ENCODE data around the gene TBCA. TPM values are rescaled to one million over a fixed set of nuclear protein-coding genes. Genes with fewer than 3 reads are reported as not detected.
A peak's percentile ranks its signal among the peaks of the same experiment; 100 is the strongest.

The TBCA gene, protein sequence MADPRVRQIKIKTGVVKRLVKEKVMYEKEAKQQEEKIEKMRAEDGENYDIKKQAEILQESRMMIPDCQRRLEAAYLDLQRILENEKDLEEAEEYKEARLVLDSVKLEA
- 232 TPM for total RNA-seq (ENCODE audit: unreplicated experiment)
- long read RNA-seq, transcript TBCA-202 (4 exons, 683 nt), result major isoform, 70 of 83 reads
- long read RNA-seq, partial matches to known transcripts, result 0 of 83 reads
- long read RNA-seq, other reads (novel, unspliced or antisense), result 7 of 83 reads

- Mint-ChIP-seq H3K4me1 (ENCODE audit: unreplicated experiment) (peaks cover 30% of the 10 kb centered on the region), H3K4me3 (ENCODE audit: unreplicated experiment) (peak within 1 kb of the TSS; percentile 96), H3K27ac (ENCODE audit: unreplicated experiment) (peak within 1 kb of the TSS; percentile 93), H3K36me3 (ENCODE audit: low read depth, unreplicated experiment) (peaks cover 4% of the 10 kb centered on the region), H3K9me3 (ENCODE audit: unreplicated experiment) (no peaks in the 10 kb centered on the region), H3K27me3 (ENCODE audit: unreplicated experiment) (peaks cover 4% of the 10 kb centered on the region)
- TF ChIP-seq, protein P1, sequence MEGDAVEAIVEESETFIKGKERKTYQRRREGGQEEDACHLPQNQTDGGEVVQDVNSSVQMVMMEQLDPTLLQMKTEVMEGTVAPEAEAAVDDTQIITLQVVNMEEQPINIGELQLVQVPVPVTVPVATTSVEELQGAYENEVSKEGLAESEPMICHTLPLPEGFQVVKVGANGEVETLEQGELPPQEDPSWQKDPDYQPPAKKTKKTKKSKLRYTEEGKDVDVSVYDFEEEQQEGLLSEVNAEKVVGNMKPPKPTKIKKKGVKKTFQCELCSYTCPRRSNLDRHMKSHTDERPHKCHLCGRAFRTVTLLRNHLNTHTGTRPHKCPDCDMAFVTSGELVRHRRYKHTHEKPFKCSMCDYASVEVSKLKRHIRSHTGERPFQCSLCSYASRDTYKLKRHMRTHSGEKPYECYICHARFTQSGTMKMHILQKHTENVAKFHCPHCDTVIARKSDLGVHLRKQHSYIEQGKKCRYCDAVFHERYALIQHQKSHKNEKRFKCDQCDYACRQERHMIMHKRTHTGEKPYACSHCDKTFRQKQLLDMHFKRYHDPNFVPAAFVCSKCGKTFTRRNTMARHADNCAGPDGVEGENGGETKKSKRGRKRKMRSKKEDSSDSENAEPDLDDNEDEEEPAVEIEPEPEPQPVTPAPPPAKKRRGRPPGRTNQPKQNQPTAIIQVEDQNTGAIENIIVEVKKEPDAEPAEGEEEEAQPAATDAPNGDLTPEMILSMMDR (IDR thresholded peaks at IDR 0.05; ENCODE audit: unreplicated experiment), result peak; percentile 43
- peak; percentile 86 for DNase-seq (ENCODE audit: low spot score)
Observed at GRCh38 chr5:77775790-77776553, at the start of gene TBCA. Gene TBCA, minus strand, starts transcription at chr5:77776339. Its CDS starts 82 bp downstream, at chr5:77776257.

GRCh38 chr5:77824981-77825380 lies 48.8 kb upstream of the TBCA start:
- Mint-ChIP-seq H3K36me3 (ENCODE audit: low read depth, unreplicated experiment) (no peaks in the 10 kb centered on the region), H3K4me1 (ENCODE audit: unreplicated experiment) (no peaks in the 10 kb centered on the region), H3K9me3 (ENCODE audit: unreplicated experiment) (no peaks in the 10 kb centered on the region), H3K27me3 (ENCODE audit: unreplicated experiment) (no peaks in the 10 kb centered on the region), H3K4me3 (ENCODE audit: unreplicated experiment) (no peak overlapping the region), H3K27ac (ENCODE audit: unreplicated experiment) (no peak overlapping the region)
- DNase-seq (ENCODE audit: low spot score), result no peak
- TF ChIP-seq, protein P1 (IDR thresholded peaks at IDR 0.05; ENCODE audit: unreplicated experiment), result no peak

DNA sequence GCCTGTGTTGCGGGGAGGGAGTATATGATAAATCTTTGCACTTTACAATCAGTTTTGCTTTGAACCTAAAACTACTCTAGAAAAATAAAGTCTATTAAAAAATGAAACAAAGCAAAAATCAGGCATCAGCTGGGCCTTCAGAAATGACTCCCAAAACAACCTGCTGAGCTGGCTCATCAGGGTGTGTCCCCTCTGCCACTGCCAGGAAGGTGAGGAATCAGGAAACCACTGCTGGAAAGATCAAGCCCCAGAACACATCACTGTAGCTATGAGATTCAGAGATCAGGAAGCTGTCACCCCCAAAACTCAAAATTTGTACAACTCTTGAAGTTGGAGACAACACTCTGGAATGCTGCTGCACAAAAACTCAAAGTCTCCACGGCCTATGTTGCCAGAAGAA lies 40.5 kb upstream of the TBCA start:
- no peak overlapping the region for H3K27ac Mint-ChIP-seq (ENCODE audit: unreplicated experiment)
- no peaks in the 10 kb centered on the region for H3K9me3 Mint-ChIP-seq (ENCODE audit: unreplicated experiment)
- peaks cover 1% of the 10 kb centered on the region for H3K27me3 Mint-ChIP-seq (ENCODE audit: unreplicated experiment)
- DNase-seq (ENCODE audit: low spot score), result no peak
- H3K4me1 Mint-ChIP-seq (ENCODE audit: unreplicated experiment), result peaks cover 5% of the 10 kb centered on the region
- H3K4me3 Mint-ChIP-seq (ENCODE audit: unreplicated experiment), result no peak overlapping the region
- TF ChIP-seq, protein P1 (IDR thresholded peaks at IDR 0.05; ENCODE audit: unreplicated experiment), result no peak
- H3K36me3 Mint-ChIP-seq (ENCODE audit: low read depth, unreplicated experiment), result no peaks in the 10 kb centered on the region

GRCh38 chr5:77812926-77813589 lies 36.9 kb upstream of the TBCA start:
- Mint-ChIP-seq H3K27ac (ENCODE audit: unreplicated experiment) (no peak overlapping the region), H3K9me3 (ENCODE audit: unreplicated experiment) (no peaks in the 10 kb centered on the region), H3K4me3 (ENCODE audit: unreplicated experiment) (no peak overlapping the region), H3K4me1 (ENCODE audit: unreplicated experiment) (peaks cover 5% of the 10 kb centered on the region), H3K27me3 (ENCODE audit: unreplicated experiment) (peaks cover 1% of the 10 kb centered on the region), H3K36me3 (ENCODE audit: low read depth, unreplicated experiment) (no peaks in the 10 kb centered on the region)
- DNase-seq (ENCODE audit: low spot score), result no peak
- TF ChIP-seq, protein P1 (IDR thresholded peaks at IDR 0.05; ENCODE audit: unreplicated experiment), result no peak
